GM19099 (cell line): Measurements from ENCODE around the gene DDX25.

ENCODE experiments used
- POLR2A ChIP-seq: IDR thresholded peaks from 3 replicates; pipeline ENCODE4 v1.6.1; 2011; ENCODE audit warnings: low read depth; ENCODE audit not compliant: insufficient read length; ENCODE audit errors: extremely low read depth

The DDX25 gene

GRCh38 chr11:125952559-125952958 lies 48.3 kb downstream of the DDX25 start:
- no peak for TF ChIP-seq POLR2A

DNA sequence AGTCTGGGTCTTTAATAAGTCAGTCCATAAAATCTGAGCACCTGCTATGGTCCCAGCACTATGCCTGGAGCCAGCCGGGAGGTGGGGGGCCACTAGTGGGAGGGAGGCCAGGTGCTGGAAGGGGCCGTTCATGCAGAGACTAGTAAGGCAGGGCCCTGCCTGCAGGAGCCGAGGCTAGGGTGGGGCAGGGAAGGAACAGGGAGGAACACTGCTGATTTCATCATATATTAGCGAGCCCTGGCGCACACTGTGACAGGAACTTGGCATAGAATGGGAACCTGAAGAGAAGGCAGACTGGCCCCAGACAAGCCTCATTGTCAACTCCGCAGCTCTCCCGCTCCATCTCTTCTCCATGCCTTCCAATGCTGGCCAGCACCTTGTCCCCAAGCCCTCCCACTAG lies 48.7 kb downstream of the DDX25 start:
- TF ChIP-seq POLR2A, result no peak

DNA sequence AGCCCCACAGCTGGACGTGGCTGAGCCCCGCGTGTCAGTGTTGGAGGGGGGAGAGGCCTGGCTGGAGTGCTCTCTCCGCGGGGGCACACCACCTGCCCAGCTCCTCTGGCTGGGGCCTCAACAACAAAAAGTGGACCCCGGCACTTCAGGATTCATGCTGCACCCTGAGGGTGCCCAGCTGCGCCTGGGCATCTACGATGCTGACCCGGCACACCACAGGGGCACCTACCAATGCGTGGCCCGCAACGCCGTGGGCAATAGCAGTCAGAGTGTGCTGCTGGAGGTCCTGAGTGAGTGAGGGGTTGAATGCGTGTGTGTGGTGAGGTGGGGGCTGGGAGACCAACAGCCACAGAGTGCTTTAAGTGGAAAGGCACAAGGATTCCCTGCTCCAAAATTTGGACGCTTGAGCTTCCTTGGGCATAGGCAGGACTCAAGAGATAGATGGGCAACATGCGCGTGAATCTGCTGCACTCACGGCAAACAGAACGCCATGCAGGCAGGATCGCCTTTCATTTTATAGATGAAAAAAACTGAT lies 49.2 kb downstream of the DDX25 start:
- TF ChIP-seq POLR2A, result no peak

DNA sequence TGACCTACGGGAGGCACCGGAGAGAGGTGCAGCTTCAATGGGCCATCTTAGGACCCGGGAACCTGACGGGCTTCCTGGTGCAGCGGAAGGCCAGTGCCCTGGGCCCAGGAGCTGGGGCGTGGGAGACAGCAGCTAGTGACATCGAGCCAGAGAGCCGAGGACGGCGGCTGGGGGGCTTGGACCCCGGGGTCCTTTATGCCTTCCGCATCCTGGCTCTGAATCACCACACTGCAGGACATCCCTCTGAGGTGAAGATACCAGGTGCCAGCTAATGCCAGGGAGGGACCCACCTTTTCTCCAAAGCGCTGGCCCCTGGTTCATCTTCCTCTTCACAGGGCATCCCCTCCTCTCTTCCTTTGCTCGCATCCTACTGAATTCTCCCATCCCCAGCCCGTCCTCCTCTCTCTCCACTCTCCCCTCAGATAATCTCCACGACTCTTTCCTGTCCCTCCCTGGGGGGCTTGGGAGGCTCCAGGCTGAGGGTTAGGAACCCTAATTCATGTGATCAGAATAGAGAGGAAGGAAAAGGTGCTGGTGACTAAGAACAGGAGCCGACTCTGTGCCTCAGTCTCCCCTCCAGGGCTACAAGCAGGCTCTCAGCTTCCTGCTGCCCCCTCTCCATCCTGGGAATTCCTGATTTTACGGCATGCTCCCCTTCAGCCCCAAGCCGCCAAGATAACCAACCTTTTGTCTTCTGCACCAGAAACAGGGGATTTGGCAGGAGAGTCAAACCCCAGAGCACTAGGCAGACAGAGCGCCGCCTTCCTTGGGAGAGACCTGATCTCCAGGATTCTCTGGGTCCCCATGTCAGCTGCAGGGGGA lies 50.0 kb downstream of the DDX25 start:
- no peak for TF ChIP-seq POLR2A

DNA sequence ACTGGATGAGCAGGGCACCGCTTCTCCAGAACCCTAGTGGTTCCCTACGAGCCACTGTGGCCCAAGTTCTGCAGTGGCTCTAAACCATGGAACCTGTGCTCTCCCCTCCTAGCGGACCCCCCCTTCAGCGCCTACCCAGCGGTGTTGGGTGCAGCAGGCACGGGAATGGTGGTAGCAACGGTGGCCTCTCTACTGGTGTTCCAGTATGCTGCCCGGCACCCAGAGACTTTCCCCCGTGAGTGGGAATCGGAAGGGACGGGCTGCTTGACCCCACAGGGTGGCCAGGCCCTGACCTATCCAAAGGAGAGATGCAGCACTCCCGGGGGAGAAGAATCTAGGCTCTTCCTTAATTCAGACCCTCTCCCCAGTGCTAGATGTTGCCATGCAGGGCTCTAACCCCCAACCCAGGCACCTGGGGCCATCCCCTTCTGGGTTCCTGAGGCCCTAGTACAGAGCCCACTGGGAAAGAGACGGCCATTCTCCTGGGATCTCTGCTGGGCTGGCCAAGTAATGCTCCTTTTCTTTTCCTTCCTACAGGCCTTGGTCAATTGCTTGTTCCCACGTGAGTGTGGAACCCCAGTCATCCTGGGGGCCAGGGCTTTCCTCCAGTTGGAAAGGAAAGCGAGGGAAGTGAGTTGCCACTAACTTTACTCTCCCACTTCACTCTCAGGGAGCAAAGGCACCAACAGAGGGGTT lies 50.8 kb downstream of the DDX25 start:
- TF ChIP-seq POLR2A, result no peak

GRCh38 chr11:125955856-125956255 lies 51.5 kb downstream of the DDX25 start:
- TF ChIP-seq POLR2A, result no peak

DNA sequence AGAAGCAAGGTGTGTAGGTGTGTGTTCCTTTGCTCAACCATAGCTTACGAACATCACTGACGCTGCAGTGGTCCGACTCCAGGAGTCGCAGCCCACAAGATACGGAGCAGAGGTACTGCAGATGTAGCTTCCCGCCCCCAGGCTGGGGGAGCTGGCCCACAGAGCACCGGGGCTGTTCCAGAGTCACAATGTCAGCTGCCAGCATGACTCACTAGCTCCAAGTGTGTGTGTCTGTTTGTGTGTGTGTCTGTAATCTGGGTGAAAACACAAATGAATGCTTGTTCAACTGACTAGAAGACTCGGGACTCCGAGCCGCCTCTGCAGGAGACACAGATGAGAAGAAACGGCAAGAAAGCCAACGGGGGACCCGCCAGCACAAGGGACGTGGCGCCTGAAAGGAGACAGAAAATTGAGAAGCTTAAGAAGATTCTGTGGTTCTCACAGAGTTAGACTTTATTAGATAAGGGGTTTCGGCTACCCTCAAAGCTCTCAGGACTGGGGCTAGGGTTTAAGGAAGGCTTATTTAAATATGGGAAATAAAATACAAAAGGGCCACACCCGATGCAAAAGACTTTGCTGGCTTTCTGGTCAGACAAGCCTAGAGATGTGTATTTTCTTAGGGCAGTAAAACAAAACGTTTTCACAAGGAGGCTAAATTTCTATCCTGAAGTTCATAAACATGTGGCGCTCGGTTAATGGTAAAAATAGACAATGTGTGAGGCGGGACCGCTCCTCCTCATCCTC lies 52.3 kb downstream of the DDX25 start:
- TF ChIP-seq POLR2A, result no peak

DNA sequence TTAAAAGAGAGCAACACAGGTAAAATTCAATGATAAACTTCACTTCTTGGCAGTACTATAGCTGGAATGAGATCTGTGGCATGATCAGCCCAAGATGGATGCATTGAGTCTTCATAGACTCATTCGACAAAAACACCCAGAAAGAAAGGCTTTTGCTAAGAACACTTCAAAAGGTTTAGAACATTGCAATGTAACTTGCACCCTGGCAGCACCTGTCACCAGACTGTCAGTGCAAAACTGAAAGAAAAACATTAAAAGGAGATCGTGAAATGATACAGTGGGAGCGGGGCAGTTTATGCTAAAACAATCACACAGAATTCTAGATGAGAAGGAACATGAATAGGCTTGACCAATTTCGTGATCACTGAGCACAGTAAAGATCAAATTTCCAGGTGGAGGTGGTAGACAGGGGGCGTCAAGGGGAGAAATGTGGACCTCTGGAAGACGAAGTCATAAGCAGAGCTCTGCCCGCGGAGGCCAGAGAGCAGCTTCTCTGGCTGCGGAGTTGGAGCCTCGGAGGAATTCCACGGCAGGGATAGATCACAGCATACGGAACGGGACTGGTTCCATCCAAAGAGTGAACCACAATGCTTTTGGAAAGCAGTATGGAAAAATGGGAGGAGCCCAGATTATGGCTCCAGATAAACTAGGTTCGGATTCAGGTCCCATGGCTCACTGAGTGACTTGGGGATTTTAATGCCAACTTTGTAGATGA lies 53.5 kb downstream of the DDX25 start:
- TF ChIP-seq POLR2A, result no peak

- no peak for TF ChIP-seq POLR2A
Observed at GRCh38 chr11:125958872-125959400, 54.6 kb downstream of the DDX25 start.

- TF ChIP-seq POLR2A, result no peak
Observed at GRCh38 chr11:125959511-125959910, 55.2 kb downstream of the DDX25 start.

- TF ChIP-seq POLR2A, result no peak
Observed at GRCh38 chr11:125959931-125960330, 55.6 kb downstream of the DDX25 start.

GRCh38 chr11:125960771-125961170 lies 56.5 kb downstream of the DDX25 start:
- no peak for TF ChIP-seq POLR2A

GRCh38 chr11:125967515-125967914 lies 63.2 kb downstream of the DDX25 start:
- TF ChIP-seq POLR2A, result no peak

DNA sequence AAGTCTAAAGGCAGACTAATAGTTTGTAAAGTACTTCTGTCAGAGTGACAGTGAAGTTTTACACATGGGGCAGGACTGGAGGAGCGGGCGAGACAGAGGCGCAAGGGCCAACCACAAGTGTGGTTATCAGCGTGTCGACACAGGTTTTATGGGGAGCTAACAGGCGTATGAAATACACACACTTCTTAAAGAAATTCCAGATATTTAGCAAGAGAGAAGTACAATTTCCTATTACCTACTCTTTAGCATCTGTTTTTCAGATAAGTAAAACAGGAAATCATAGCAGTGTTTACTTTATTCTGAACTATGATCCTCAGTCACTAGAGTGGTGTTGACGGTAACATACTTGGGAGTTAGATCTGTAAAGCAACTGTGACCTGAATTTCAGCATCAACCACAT lies 64.0 kb downstream of the DDX25 start:
- TF ChIP-seq POLR2A, result no peak
